ENCODE data around the gene ACTL7B. TPM values are rescaled to one million over a fixed set of nuclear protein-coding genes. Genes with fewer than 3 reads are reported as not detected.
"Not testable (repeated sequence)": the region's sequence is repeated elsewhere in the genome, so short reads cannot be mapped to it uniquely, and the experiment has no call there.

The ACTL7B gene
- total RNA-seq, 1 donor from 2014 or later, result not detected

- no peak overlapping the region for H2AFZ ChIP-seq (ENCODE audit: low read depth, low read length)
- TF ChIP-seq EZH2 (IDR thresholded peaks at IDR 0.05; ENCODE audit: insufficient read depth, low read length), result no peak
- TF ChIP-seq CTCF (IDR thresholded peaks at IDR 0.05; ENCODE audit: insufficient read depth, low read depth, low read length), result no peak
- H3K27me3 Mint-ChIP-seq (ENCODE audit: low read depth, unreplicated experiment), result peaks cover 10% of the 10 kb centered on the region
- FAIRE-seq, result no peak
- no peak overlapping the region for H3K4me3 ChIP-seq (ENCODE audit: insufficient read depth, low read depth, low read length)
- no peak overlapping the region for H3K9ac ChIP-seq (ENCODE audit: low read length)
- H3K27ac ChIP-seq (ENCODE audit: low read depth, low read length), result no peak overlapping the region
- H3K36me3 Mint-ChIP-seq (ENCODE audit: low read depth, unreplicated experiment), result no peaks in the 10 kb centered on the region
- H3K27ac Mint-ChIP-seq (ENCODE audit: unreplicated experiment), result no peak overlapping the region
- DNase-seq (ENCODE audit: low read depth), result no peak
- H3K4me3 Mint-ChIP-seq (ENCODE audit: unreplicated experiment), result no peak overlapping the region
- no peak overlapping the region for H3K4me2 ChIP-seq (ENCODE audit: low read length)
- H3K4me1 Mint-ChIP-seq (ENCODE audit: low read depth, unreplicated experiment), result peaks cover 6% of the 10 kb centered on the region
- H4K20me1 ChIP-seq (ENCODE audit: insufficient read depth, low read length), result no peaks in the 10 kb centered on the region
- no peaks in the 10 kb centered on the region for H3K36me3 ChIP-seq (ENCODE audit: insufficient read depth, low read length)
- H3K79me2 ChIP-seq (ENCODE audit: insufficient read depth, low read length), result no peaks in the 10 kb centered on the region
- no peaks in the 10 kb centered on the region for H3K9me3 Mint-ChIP-seq (ENCODE audit: unreplicated experiment)
- peaks cover 6% of the 10 kb centered on the region for H3K27me3 ChIP-seq (ENCODE audit: insufficient read depth, low read length)
- H3K4me1 ChIP-seq (ENCODE audit: insufficient read depth, low read length), result no peaks in the 10 kb centered on the region
- H3K9me3 ChIP-seq (ENCODE audit: insufficient read depth, low read depth, low read length), result no peaks in the 10 kb centered on the region
Measured at GRCh38 chr9:108852079-108852478, 3.7 kb downstream of the ACTL7B start.

- no peak overlapping the region for H2AFZ ChIP-seq (ENCODE audit: low read depth, low read length)
- no peaks in the 10 kb centered on the region for H3K9me3 ChIP-seq (ENCODE audit: insufficient read depth, low read depth, low read length)
- H3K27me3 ChIP-seq (ENCODE audit: insufficient read depth, low read length), result peaks cover 6% of the 10 kb centered on the region
- H3K4me2 ChIP-seq (ENCODE audit: low read length), result no peak overlapping the region
- FAIRE-seq (no peak), DNase-seq (ENCODE audit: low read depth) (no peak)
- H3K9ac ChIP-seq (ENCODE audit: low read length), result no peak overlapping the region
- H3K27ac ChIP-seq (ENCODE audit: low read depth, low read length), result no peak overlapping the region
- peaks cover 4% of the 10 kb centered on the region for H3K27me3 Mint-ChIP-seq (ENCODE audit: low read depth, unreplicated experiment)
- H3K36me3 Mint-ChIP-seq (ENCODE audit: low read depth, unreplicated experiment), result no peaks in the 10 kb centered on the region
- no peak overlapping the region for H3K27ac Mint-ChIP-seq (ENCODE audit: unreplicated experiment)
- no peak overlapping the region for H3K4me3 ChIP-seq (ENCODE audit: insufficient read depth, low read depth, low read length)
- no peaks in the 10 kb centered on the region for H3K9me3 Mint-ChIP-seq (ENCODE audit: unreplicated experiment)
- H3K36me3 ChIP-seq (ENCODE audit: insufficient read depth, low read length), result no peaks in the 10 kb centered on the region
- H4K20me1 ChIP-seq (ENCODE audit: insufficient read depth, low read length), result no peaks in the 10 kb centered on the region
- no peaks in the 10 kb centered on the region for H3K79me2 ChIP-seq (ENCODE audit: insufficient read depth, low read length)
- no peaks in the 10 kb centered on the region for H3K4me1 ChIP-seq (ENCODE audit: insufficient read depth, low read length)
- peaks cover 6% of the 10 kb centered on the region for H3K4me1 Mint-ChIP-seq (ENCODE audit: low read depth, unreplicated experiment)
- H3K4me3 Mint-ChIP-seq (ENCODE audit: unreplicated experiment), result no peak overlapping the region
- TF ChIP-seq CTCF (IDR thresholded peaks at IDR 0.05; ENCODE audit: insufficient read depth, low read depth, low read length), result no peak
- TF ChIP-seq EZH2 (IDR thresholded peaks at IDR 0.05; ENCODE audit: insufficient read depth, low read length), result no peak
Measured at GRCh38 chr9:108851138-108851537, 4.6 kb downstream of the ACTL7B start.

- H3K4me3 ChIP-seq (ENCODE audit: insufficient read depth, low read depth, low read length), result no peak overlapping the region
- no peaks in the 10 kb centered on the region for H3K4me1 ChIP-seq (ENCODE audit: insufficient read depth, low read length)
- FAIRE-seq (no peak), DNase-seq (ENCODE audit: low read depth) (peak; percentile 4)
- H3K27ac ChIP-seq (ENCODE audit: low read depth, low read length), result no peak overlapping the region
- H3K9ac ChIP-seq (ENCODE audit: low read length), result no peak overlapping the region
- H4K20me1 ChIP-seq (ENCODE audit: insufficient read depth, low read length), result no peaks in the 10 kb centered on the region
- H3K27me3 ChIP-seq (ENCODE audit: insufficient read depth, low read length), result peaks cover 6% of the 10 kb centered on the region
- H3K27me3 Mint-ChIP-seq (ENCODE audit: low read depth, unreplicated experiment), result no peaks in the 10 kb centered on the region
- H3K9me3 Mint-ChIP-seq (ENCODE audit: unreplicated experiment), result no peaks in the 10 kb centered on the region
- no peaks in the 10 kb centered on the region for H3K79me2 ChIP-seq (ENCODE audit: insufficient read depth, low read length)
- no peaks in the 10 kb centered on the region for H3K36me3 ChIP-seq (ENCODE audit: insufficient read depth, low read length)
- H3K4me2 ChIP-seq (ENCODE audit: low read length), result no peak overlapping the region
- H3K4me3 Mint-ChIP-seq (ENCODE audit: unreplicated experiment), result no peak overlapping the region
- TF ChIP-seq CTCF (IDR thresholded peaks at IDR 0.05; ENCODE audit: insufficient read depth, low read depth, low read length) (peak; percentile 25), EZH2 (IDR thresholded peaks at IDR 0.05; ENCODE audit: insufficient read depth, low read length) (no peak)
- no peaks in the 10 kb centered on the region for H3K36me3 Mint-ChIP-seq (ENCODE audit: low read depth, unreplicated experiment)
- no peak overlapping the region for H2AFZ ChIP-seq (ENCODE audit: low read depth, low read length)
- no peak overlapping the region for H3K27ac Mint-ChIP-seq (ENCODE audit: unreplicated experiment)
- no peaks in the 10 kb centered on the region for H3K9me3 ChIP-seq (ENCODE audit: insufficient read depth, low read depth, low read length)
- H3K4me1 Mint-ChIP-seq (ENCODE audit: low read depth, unreplicated experiment), result peaks cover 6% of the 10 kb centered on the region
Measured at GRCh38 chr9:108850293-108850897, 5.4 kb downstream of the ACTL7B start.

GRCh38 chr9:108848296-108848695, 7.5 kb downstream of the ACTL7B start:
- not testable (repeated sequence) for H3K36me3 Mint-ChIP-seq (ENCODE audit: low read depth, unreplicated experiment); H4K20me1 ChIP-seq (ENCODE audit: insufficient read depth, low read length); FAIRE-seq; H3K27me3 Mint-ChIP-seq (ENCODE audit: low read depth, unreplicated experiment); H3K4me3 ChIP-seq (ENCODE audit: insufficient read depth, low read depth, low read length); H3K9ac ChIP-seq (ENCODE audit: low read length); H3K27me3 ChIP-seq (ENCODE audit: insufficient read depth, low read length); H3K4me1 Mint-ChIP-seq (ENCODE audit: low read depth, unreplicated experiment); H3K79me2 ChIP-seq (ENCODE audit: insufficient read depth, low read length); H2AFZ ChIP-seq (ENCODE audit: low read depth, low read length); H3K36me3 ChIP-seq (ENCODE audit: insufficient read depth, low read length); H3K9me3 Mint-ChIP-seq (ENCODE audit: unreplicated experiment); H3K4me1 ChIP-seq (ENCODE audit: insufficient read depth, low read length); H3K4me2 ChIP-seq (ENCODE audit: low read length); H3K9me3 ChIP-seq (ENCODE audit: insufficient read depth, low read depth, low read length); H3K27ac ChIP-seq (ENCODE audit: low read depth, low read length); H3K27ac Mint-ChIP-seq (ENCODE audit: unreplicated experiment); H3K4me3 Mint-ChIP-seq (ENCODE audit: unreplicated experiment); DNase-seq (ENCODE audit: low read depth)
